DOHH2 (cell line): ENCODE results near the gene AFG1L.

Experiments
- H3F3A ChIP-seq: fragments of 200-600 bp; sonication (generic), shearing (Covaris generic); 2 replicates; pipeline ENCODE4 v1.6.0; 2016; ENCODE audit warnings: antibody characterized with exemption, mild to moderate bottlenecking; ENCODE audit not compliant: control insufficient read depth, insufficient read depth
- H3K27ac ChIP-seq: fragments of 200-600 bp; sonication (generic); 2 replicates; pipeline ENCODE4 v1.5.1; 2014; ENCODE audit warnings: low read depth, mild to moderate bottlenecking, low read length, moderate library complexity
- H3K27me3 ChIP-seq: fragments of 200-600 bp; sonication (generic); 2 replicates; pipeline ENCODE4 v1.6.1; 2014; ENCODE audit warnings: mild to moderate bottlenecking, low read length, mixed read lengths; ENCODE audit not compliant: control insufficient read depth
- H3K36me3 ChIP-seq: fragments of 200-600 bp; sonication (generic); 2 replicates; pipeline ENCODE4 v1.6.1; 2014; ENCODE audit warnings: mild to moderate bottlenecking, low read length, moderate library complexity, mixed read lengths; ENCODE audit not compliant: control insufficient read depth
- H3K4me1 ChIP-seq: fragments of 200-600 bp; sonication (generic); 2 replicates; pipeline ENCODE4 v1.6.1; 2014; ENCODE audit warnings: mild to moderate bottlenecking, low read length, mixed read lengths; ENCODE audit not compliant: control insufficient read depth
- H3K4me2 ChIP-seq: fragments of 200-600 bp; sonication (generic); 2 replicates; pipeline ENCODE4 v1.6.0; 2014; ENCODE audit warnings: mild to moderate bottlenecking, low read length, moderate library complexity
- H3K4me3 ChIP-seq: fragments of 200-600 bp; sonication (generic); 2 replicates; pipeline ENCODE4 v1.5.1; 2014; ENCODE audit warnings: mild to moderate bottlenecking, low read length, mixed read lengths
- H3K79me2 ChIP-seq: fragments of 200-600 bp; sonication (generic); 2 replicates; pipeline ENCODE4 v1.6.1; 2014; ENCODE audit warnings: mild to moderate bottlenecking, low read length, mixed read lengths; ENCODE audit not compliant: control insufficient read depth
- H3K9me2 ChIP-seq: fragments of 200-600 bp; sonication (generic); replicated peaks from 2 replicates; pipeline ENCODE4 v1.6.1; 2014; ENCODE audit warnings: mild to moderate bottlenecking, low read length, mixed read lengths; ENCODE audit not compliant: control insufficient read depth
- H3K9me3 ChIP-seq: fragments of 200-600 bp; sonication (generic); 2 replicates; pipeline ENCODE4 v1.6.1; 2014; ENCODE audit warnings: antibody characterized with exemption, low read length, mixed read lengths; ENCODE audit not compliant: control insufficient read depth, insufficient read depth
- H4K20me1 ChIP-seq: fragments of 200-600 bp; sonication (generic); 2 replicates; pipeline ENCODE4 v1.6.0; 2014; ENCODE audit warnings: low read depth, mild to moderate bottlenecking, antibody characterized with exemption, low read length, moderate library complexity; ENCODE audit not compliant: control insufficient read depth, insufficient read depth
- CTCF ChIP-seq: fragments of 200-600 bp; sonication (generic); IDR thresholded peaks from one replicate; pipeline ENCODE4 v1.5.1; 2014; ENCODE audit warnings: antibody characterized with exemption, mild to moderate bottlenecking, low read depth, low read length; ENCODE audit not compliant: poor library complexity, severe bottlenecking
- EZH2phosphoT487 ChIP-seq: fragments of 200-600 bp; sonication (generic); IDR thresholded peaks from 2 replicates; pipeline ENCODE4 v1.6.1; 2017; ENCODE audit warnings: borderline replicate concordance, mild to moderate bottlenecking, antibody characterized with exemption, low read length, moderate library complexity, mixed read lengths

AFG1L gene

GRCh38 chr6:108309844-108310243, 15.0 kb downstream of the AFG1L start:
- no peaks in the 10 kb centered on the region for H3K27me3 ChIP-seq
- peak overlapping the region; percentile 57 for H3K4me2 ChIP-seq
- no peaks in the 10 kb centered on the region for H4K20me1 ChIP-seq
- H3K27ac ChIP-seq = no peak overlapping the region
- peaks cover 34% of the 10 kb centered on the region for H3K4me1 ChIP-seq
- H3K9me3 ChIP-seq = no peaks in the 10 kb centered on the region
- no peaks in the 10 kb centered on the region for H3K36me3 ChIP-seq
- no peak for TF ChIP-seq CTCF
- TF ChIP-seq EZH2phosphoT487 = no peak
- peak overlapping the region; percentile 35 for H3K4me3 ChIP-seq
- H3F3A ChIP-seq = peaks cover 10% of the 10 kb centered on the region; the same call in 1 of the 2 replicates
- no peaks in the 10 kb centered on the region for H3K79me2 ChIP-seq
- no peaks in the 10 kb centered on the region for H3K9me2 ChIP-seq

GRCh38 chr6:108312605-108313004, 17.8 kb downstream of the AFG1L start:
- Histone ChIP-seq H3K4me3 (no peak overlapping the region), H3K27ac (no peak overlapping the region), H3K36me3 (no peaks in the 10 kb centered on the region), H3K9me3 (no peaks in the 10 kb centered on the region), H3K4me1 (peaks cover 43% of the 10 kb centered on the region), H3K9me2 (no peaks in the 10 kb centered on the region), H3K79me2 (no peaks in the 10 kb centered on the region), H4K20me1 (no peaks in the 10 kb centered on the region), H3K27me3 (no peaks in the 10 kb centered on the region), H3F3A (peaks cover 10% of the 10 kb centered on the region; the same call in 1 of the 2 replicates), H3K4me2 (no peak overlapping the region)
- no peak for TF ChIP-seq CTCF
- TF ChIP-seq EZH2phosphoT487 = no peak

GRCh38 chr6:108321253-108321747, 26.4 kb downstream of the AFG1L start:
- Histone ChIP-seq H4K20me1 (no peaks in the 10 kb centered on the region), H3K9me2 (no peaks in the 10 kb centered on the region), H3K79me2 (no peaks in the 10 kb centered on the region), H3K27ac (no peak overlapping the region), H3K9me3 (no peaks in the 10 kb centered on the region), H3F3A (no peaks in the 10 kb centered on the region), H3K4me2 (no peak overlapping the region), H3K36me3 (no peaks in the 10 kb centered on the region), H3K4me3 (no peak overlapping the region), H3K4me1 (no peaks in the 10 kb centered on the region), H3K27me3 (no peaks in the 10 kb centered on the region)
- no peak for TF ChIP-seq EZH2phosphoT487
- TF ChIP-seq CTCF = no peak
